Stimulated activated CD4-positive, alpha-beta T cell treated with anti-CD3 and anti-CD28 coated beads, TNF-alpha, amount 100 ng/mL, for 1 hour (primary cell): ENCODE results near the gene ERFE.

ENCODE experiments used
- DNase-seq, 3 donors: peaks; one replicate each; pipeline ENCODE4 v3.0.0-alpha.2; 2020; ENCODE audit warnings: low read depth in 3 of 3, low spot score in 1 of 3

The ERFE gene

DNA sequence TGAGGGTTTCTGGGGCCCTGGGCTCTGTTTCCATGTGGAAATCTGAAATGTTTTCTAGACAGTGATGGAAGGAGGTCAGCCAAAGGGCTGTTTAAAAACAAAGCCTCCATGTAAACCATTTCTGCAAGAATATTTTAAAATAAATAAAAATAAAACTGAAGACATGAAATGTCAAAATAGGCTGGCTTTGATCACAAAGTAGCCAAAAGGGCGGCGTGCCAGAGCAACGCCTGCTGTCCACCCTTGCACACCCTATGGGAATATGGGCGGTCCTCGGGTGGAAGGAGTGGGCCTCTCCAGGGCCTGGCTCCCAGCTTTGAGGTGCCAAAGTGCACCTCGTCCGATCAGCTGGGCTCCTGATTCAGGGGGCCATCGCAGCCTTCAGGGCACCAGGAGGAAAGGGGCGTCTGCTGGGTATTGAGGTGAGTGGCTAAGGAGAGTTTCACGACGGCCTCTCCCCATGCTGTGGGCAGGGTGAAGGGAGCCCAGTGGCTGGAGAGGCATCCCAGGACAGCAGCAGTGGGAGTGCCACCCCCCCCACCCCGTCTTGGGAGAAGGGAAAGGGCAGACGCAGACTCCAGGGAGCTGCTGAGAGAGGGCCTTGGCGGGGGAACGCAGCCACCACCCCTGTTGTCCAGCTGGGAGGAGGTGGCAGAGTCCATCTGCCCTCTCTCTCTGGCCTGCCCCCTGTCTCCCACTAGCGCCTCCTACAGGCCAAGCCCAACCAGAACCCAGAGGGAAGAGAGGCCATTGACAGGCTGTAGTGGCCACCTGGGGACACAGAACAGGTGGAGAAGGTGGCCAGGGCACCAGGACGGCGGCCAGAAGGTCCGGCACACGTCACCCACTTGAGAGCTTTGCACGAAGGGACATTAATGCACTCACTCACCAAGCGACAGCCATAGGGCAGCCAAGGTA lies 5.7 kb upstream of the ERFE start:
- no peak for DNase-seq

DNA sequence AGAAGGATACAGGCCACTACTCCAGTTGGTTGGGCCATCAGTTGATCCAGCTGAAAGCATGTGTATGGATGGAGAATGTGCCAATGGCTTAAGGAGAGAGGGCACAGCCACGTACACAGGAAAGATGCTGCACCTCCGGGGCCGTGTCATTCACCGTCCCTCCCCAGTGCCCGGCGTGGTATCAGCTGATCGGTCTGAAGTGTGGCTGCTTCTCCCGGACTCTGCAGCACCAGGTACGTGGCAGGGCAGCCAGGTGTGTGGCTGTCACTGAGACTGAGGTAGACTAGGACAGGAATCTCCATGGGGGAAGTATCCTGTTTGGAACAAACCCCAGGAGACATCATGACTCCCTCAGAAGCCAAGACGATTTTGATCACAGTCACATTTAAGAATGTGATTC lies 4.2 kb upstream of the ERFE start:
- no peak for DNase-seq

DNA sequence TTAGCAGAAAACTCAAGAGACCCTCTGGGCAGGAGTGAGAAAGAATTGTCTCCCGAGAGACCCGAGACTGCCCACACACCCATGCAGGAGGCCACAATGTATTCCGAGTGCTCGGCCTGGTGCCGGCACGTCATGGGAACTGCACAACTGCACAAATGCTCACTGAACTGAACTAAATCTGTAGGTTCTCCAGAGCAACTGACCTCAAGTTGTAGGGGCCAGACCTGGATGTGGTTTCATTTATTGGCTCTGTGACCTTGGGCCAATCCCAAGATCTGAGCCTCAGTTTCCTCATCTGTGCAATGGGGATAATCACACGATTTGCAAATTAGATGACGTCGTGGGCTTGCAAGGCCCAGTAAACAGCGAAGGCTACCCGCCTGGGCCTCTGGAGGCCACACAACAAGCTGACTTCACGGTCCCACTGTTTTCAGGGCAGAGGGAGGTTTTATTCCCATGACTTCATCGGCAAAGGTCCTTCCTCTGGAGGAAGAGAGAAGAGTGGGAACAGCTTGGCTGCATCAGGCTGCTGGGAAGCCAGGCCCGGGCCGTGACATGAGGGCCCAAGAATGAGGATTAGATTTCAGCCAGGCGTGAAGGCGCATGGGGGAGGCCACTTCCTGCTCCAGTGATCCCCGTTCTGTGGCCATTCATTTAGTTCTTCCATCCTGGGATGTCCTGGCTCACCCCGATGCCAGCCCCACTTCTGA lies 3.6 kb upstream of the ERFE start:
- no peak for DNase-seq

DNA sequence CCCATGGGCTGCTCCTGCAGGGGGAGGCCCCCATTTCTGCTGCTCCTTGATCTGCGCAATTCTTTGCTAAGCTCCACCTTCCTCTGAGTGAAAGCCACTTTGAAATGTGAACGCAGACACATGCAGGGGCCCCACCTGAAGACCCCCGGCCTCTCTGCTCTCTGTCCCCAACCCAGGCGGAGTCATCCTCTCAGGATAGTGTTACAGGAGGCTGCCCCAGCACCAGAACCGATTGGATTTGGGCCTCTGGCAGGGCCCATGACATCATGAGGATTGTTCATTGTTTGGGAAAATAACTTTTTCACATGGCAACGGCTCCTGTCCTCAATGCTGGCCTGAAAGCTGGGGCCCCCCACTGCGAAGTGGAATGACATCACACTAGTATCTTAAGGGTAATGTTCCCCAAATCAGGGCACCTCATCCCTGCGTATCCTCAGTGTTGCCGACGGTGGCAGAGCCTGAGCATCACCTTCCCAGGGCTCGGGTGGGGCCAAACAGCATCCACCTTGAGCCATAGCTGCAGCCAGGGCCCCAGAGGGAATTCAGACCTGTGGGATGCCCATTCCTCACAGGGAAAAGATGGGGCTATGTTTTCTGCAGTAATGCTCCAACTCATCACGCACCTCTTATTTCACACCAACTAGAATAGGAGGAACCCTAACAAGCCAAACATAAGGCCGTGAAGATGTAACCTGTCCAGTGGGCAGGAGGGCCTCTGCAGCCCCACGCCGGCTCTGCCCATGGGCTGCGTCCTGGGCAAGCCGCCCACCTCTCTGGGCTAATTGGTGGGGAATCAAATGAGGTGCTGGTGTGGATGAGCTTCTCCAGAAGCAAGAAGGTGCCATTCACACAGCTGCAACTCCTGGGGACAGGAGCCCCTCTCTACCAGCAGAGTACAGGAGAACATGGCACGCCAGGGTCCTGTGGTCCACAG lies 2.7 kb upstream of the ERFE start:
- DNase-seq: no peak

DNA sequence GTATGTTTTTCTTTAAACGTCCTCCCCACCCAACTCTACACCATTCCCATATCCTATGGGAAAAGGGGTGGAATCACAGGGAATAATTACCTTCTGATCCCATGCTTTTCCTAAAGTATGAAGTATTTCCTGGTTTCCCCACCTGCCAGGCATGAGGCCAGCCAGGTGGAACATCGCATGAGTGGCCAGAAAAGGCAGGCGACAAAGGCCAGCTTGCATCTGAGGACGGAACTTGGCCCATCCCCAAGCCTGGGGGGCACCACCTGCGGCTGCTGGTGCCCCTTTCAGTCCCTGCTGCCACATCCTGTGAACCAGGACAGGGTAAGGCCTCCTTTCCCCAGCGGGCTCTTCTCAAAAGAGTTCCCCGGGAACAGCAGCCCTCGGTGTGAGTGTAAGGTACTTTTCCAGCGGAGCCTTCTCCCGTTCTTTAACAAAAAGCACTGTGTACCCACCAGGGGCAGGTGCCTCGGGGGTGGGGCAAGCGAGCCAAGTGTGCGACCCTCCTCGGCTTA lies 1.2 kb upstream of the ERFE start:
- DNase-seq: no peak

DNA sequence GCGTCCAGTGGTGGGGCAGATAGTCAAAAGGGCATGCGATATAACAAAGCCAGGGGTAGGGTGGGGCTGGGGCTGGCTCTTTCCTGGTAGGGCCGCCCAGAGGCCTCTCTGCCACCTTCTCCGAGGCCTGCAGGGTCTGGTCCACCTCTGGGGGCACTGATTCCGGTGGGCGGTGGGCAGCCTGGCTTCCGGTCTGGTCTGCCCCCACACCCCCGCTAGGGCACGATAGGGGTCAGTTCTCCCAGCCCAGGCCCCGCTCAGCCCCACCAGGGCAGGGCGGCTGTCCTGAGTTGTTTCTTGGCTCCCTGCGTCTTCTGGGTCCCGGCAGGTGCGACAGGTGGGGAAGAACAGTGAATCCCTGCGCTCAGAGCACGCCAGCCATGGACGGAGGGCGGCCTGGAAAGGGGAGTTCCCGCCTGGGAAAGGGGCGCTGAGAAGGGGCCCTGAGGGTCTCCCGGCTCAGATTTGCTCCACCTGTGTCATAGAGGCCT lies 707 bp upstream of the ERFE start:
- DNase-seq: no peak

DNA sequence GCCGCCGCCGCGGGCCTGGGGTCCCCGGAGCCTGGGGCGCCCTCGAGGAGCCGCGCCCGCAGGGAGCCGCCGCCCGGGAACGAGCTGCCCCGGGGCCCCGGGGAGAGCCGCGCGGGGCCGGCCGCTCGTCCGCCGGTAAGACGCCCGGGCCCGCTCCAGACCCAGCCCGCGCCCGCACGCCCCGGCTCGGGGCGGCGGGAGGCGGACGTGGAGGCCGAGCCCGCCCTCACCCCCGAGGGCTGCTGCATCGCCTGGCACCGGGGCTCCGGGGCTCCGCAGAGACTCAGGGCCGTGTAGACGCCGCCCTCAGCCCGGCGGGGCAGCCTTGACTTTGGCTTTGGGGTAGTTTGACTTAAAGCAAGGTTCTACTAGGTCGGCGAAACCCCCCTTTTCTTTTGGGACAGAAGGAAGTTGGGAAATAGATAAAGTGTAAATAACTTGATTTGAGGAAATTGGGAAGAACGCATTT lies 335 bp downstream of the ERFE start:
- no peak for DNase-seq

DNA sequence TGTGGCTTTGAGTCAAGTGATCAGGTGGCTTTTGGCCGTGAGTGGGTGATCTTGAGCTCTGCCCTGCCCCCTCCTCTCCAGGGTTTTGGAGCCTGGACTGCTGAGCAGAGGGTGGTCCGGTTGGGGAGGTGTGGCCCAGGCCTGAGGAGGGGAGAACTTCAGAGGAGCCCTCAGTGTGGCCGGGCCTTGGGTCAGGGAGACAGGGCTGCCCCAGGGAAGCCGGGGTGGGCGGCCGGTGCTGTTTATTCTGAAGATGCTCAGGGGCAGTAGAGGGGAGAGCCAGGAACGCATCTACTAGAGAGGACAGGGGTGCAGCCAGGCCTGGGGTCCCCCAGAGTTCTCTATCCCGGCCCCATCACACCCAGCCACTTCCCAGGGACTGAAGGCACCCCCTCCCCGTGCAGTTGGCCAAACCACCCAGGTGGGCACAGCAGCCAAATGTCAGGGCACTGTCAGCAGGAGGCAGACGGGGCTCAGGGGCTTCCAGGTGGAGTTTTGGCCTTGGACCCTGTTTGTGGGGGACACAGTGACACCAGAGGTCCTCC lies 963 bp downstream of the ERFE start:
- no peak for DNase-seq

DNA sequence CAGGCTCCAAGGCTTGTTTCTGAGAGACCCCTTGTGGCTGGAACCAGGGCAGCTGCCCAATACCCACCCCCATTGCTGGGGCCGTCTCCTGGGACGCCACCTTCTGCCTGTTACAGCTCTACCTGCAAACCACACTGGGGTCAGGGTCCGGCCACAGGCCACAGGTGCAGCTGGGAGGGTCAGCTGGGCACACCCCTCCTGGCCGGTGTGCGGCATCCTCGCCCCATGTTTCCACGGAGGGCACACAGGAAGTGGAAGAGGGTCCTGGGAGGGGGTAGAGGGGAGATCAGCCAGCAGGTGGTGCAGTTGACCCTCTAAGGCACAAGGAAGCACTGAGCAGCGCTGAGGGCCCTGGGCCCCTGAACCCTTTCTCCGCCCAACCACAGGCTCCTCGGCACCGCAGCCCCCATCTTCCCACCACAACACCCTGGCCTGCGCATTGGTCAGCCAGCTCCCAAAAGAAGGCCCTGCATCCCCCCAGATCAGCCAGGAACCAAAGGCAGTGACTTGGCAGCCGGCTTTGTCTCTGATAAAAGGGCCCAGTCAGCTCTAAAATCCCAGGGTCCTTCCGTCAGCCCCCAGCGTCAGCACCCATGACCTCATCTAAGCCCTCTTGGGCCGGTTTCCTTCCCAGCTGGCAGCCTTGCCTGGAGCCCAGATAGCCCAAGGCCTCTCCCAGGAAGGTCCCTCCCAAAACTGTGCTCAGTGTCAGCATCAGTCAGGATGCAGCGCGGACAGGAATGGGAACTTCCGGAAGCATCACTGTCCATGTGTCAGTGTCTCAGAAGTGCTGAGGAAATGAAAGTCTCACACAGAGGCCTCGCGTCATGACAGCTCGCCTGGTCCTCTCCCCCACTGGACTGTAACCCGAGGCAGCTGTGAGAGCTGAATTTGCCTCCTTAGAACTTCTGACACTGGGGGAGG lies 1.7 kb downstream of the ERFE start:
- DNase-seq: no peak

DNA sequence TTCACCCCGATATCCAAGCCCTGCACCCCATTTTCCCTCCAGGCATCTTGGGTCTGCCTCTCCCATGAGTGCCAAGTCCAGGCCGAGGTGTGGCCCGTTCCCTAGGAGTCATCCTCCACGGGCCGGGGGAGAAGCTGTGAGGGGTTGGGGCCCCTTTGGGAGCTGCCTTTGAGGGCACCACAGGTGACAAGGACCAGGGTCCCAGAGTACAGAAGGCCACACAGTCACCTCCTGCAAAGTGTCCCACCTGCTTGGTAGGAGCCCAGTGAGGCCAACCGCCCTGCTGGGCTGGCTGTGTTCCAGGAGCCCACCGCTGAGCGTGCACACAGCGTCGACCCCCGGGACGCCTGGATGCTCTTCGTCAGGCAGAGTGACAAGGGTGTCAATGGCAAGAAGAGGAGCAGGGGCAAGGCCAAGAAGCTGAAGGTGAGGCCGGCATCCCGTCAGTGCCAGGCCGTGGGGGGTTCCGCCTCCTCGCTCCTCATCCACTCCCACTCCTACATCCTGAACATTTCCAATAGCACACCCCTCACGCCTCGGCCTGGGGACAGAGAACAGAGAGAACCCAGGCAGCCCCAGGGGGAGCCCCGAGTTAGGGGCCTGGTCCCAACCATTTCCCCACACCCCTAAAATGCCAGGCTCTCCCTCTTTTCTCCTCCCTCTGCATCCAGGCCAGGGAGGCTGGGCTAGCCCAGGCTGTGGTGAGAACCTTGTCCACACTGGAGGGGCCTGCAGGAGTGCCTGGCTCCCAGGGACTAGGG lies 2.7 kb downstream of the ERFE start:
- DNase-seq: no peak

DNA sequence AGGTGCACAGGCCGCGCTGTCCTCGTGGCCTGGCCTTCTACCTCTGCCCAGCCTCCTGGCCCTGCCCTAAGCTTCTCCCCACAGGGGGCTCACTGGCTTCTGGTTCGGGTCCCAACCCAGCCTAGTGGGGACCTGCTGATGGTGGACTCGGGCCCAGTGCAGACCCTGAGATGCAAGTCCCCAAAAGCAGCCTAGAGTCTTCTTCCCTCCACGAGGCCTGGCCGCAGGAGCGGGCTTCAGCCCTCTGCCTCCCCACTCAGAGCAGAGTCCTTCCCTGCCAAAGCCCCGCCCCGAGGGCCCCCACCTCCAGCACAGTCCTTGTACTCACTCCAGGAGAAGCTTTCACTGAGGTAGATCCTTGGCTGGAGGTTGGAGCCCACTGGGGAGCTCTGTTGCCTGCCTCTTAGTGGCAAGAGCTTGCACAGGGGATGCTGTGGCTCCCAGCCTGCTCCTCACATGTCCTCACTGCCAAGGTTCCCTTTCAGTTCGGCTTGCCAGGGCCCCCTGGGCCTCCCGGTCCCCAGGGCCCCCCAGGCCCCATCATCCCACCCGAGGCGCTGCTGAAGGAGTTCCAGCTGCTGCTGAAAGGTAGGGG lies 3.6 kb downstream of the ERFE start:
- DNase-seq: no peak

DNA sequence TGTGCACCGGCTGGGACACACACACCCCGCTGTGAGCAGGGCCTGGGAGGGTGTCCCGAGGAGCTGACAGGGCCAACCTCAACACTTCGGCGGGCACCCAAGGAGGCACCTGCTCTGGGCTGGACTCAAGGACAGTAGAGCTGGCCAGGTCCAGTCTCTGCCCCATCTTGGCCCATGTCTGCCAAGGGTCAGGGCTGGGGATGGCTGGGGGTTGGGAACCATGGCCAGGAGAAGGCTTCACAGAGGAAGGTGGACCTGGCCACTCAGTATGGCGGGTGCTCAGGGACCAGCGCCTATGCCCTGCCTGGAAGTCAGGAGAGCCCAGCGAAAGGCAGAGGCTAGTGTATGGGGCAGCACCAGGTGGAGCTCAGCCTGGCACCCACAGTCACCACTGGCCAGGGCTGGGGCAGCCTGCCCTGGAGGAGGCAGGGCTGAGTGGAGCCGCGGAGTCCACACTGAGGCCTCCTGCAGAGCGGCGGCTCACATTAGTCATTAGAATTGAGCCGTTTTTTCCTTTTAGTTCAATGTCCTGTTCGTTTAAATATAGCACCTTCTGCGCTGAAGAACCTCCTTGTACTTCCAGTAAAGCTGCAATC lies 4.2 kb downstream of the ERFE start:
- no peak for DNase-seq

DNA sequence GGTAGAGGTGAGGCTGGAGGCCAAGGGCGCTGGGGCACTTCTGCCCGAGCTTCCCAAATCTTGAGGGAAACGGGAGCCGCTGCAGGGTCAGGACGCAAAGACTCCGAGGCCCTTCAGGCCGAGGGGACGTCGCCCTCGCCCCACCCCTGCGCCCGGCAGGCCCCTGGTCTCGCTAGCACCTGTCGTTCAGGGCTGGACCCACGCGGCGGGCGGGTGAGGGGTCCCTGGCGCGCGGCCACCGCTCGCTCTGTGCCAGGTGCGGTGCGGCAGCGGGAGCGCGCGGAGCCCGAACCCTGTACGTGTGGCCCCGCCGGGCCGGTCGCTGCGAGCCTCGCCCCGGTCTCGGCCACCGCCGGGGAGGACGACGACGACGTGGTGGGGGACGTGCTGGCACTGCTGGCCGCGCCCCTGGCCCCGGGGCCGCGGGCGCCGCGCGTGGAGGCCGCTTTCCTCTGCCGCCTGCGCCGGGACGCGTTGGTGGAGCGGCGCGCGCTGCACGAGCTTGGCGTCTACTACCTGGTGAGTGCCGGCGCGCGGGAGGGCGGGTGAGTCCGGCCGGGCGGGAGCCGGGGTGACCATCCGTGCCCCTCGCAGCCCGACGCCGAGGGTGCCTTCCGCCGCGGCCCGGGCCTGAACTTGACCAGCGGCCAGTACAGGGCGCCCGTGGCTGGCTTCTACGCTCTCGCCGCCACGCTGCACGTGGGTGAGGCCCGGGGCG lies 4.9 kb downstream of the ERFE start:
- no peak for DNase-seq

DNA sequence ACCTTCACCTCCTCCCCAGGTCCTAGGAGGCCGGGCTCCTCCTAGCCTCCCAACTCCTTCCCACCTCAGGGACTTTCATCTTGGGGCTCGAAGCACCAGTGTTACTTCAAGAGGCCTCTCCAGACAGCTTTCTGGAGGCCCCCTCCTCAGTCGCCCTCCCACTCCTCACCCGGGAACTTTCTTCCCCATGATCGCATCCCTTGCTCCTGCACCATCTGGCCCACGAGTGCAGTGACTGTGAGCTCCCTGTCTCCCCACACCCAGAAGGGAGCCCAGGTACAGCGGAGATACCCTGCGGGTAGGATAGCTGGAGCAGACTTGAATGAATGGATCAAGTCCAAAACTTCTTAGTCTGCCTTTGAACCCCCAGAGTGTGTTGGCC lies 6.1 kb downstream of the ERFE start:
- no peak for DNase-seq

DNA sequence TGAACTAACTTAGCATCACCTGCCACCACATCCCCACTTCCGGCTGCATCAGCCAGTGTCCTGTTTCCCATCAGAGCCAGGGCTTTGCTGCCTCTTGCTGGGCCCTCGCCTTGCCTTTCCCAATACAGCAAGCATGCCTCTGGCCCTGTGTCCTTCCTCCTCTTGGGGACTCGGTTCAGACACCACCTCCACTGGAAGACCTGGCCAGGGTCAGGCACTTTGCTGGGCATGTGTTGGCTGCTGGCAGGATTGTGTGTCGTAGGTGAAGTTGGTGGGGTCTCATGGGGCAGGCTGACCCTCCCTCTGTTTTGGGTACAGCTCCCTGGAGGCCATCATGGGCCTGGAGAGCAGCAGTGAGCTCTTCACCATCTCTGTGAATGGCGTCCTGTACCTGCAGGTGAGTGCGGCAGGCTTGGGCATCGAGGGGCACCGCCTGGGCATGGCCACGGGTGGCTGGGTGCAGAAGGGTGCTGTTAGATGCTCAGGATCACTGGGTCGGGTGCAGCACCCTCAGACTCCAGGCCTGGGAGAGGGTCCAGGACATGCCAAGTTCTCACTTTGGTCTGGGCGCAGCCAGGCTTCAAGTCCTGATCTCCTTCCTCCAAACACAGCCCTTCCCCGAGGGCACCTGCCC lies 6.6 kb downstream of the ERFE start:
- no peak for DNase-seq

DNA sequence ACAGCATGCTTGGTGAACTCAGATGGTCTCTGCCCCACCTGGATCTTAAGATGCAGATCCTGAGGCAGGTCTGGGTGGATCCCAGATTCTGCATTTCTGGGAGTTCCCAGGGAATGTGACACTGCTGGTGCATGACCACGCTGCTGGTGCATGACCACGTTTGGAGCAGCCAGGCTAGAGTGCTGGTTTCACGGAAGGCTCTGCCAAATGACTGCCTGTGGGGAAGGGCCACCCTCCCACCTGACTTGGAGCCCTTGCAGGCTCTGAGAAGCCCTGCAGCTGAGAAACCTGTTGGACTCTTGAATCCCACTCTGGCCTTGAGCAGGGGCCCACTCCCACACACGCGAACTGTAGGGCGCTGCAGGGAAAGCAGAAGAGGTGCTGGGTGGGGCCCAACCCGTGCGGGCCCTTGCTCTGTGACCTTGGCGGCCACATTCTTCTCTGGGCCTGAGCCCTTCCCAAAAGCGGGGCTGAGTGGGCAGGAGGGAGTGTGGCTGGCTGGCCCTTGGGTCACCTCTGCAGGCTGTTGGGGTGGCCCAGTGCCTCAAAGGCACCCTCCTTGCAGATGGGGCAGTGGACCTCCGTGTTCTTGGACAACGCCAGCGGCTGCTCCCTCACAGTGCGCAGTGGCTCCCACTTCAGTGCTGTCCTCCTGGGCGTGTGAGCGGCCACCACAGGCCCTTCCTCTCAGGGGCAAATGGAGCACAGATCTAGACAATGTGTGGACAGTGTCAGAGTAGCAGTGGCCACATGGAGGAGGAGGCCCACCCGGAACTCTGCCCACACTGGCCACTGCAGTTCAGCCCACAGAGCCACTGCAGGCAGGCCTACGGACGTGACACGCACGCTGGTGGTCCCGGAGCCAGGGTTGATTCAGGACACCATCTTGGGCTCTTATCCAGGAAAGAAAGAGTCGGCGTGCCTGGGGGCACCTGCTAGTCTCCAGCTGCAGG lies 7.9 kb downstream of the ERFE start:
- DNase-seq: no peak
